Left renal cortex interstitium (tissue), 4 donors: ENCODE results near the gene COL13A1. TPM values are rescaled to one million over a fixed set of nuclear protein-coding genes. Genes with fewer than 3 reads are reported as not detected.

Experiments
- DNase-seq, 4 donors: peaks; one replicate each; pipeline ENCODE4 v3.0.0-alpha.2; 2013; ENCODE audit warnings: low read depth in 4 of 4, low spot score in 2 of 4, missing footprints in 1 of 4
- polyA plus RNA-seq, 4 donors: library from polyadenylated mRNA; unstranded; fragments of 120-200 nt; gene quantifications; one replicate each; pipeline ENCODE4 v1.2.1, GENCODE V29; 2013; ENCODE audit not compliant: insufficient read length in 4 of 4

Gene COL13A1
- polyA plus RNA-seq, 4 donors = 18.1 to 34.7 (median 25.6) TPM

GRCh38 chr10:69789164-69789576 is 12.5 kb upstream of the COL13A1 start:
- no peak for DNase-seq

- DNase-seq = no peak
These were observed 9.9 kb upstream of the COL13A1 start for GRCh38 chr10:69791812-69792211.

- no peak for DNase-seq
These were observed 9.4 kb upstream of the COL13A1 start for GRCh38 chr10:69792341-69792740.

- no peak for DNase-seq
These were observed 7.0 kb upstream of the COL13A1 start for GRCh38 chr10:69794673-69795072.

- DNase-seq = no peak
These were observed 6.3 kb upstream of the COL13A1 start for GRCh38 chr10:69795242-69795934.

GRCh38 chr10:69797959-69798358 is 3.7 kb upstream of the COL13A1 start:
- no peak for DNase-seq

GRCh38 chr10:69800109-69800508 is 1.6 kb upstream of the COL13A1 start:
- DNase-seq = peak in 2 of 4 donors; percentile 47 to 72

GRCh38 chr10:69800665-69801064 is 1.0 kb upstream of the COL13A1 start:
- DNase-seq = no peak

GRCh38 chr10:69801094-69801433 is 642 bp upstream of the COL13A1 start:
- DNase-seq = peak in 2 of 4 donors; percentile 32 to 50

- peak in 2 of 4 donors; percentile 30 to 49 for DNase-seq
These were observed 887 bp downstream of the COL13A1 start for GRCh38 chr10:69802424-69803161.

- DNase-seq = no peak
These were observed 2.1 kb downstream of the COL13A1 start for GRCh38 chr10:69803809-69804208.

GRCh38 chr10:69804775-69805174 is 3.1 kb downstream of the COL13A1 start:
- no peak for DNase-seq

- no peak for DNase-seq
These were observed 5.4 kb downstream of the COL13A1 start for GRCh38 chr10:69807122-69807521.

- DNase-seq = no peak
These were observed 6.0 kb downstream of the COL13A1 start for GRCh38 chr10:69807696-69808095.

- no peak for DNase-seq
These were observed 7.6 kb downstream of the COL13A1 start for GRCh38 chr10:69809318-69809717.

GRCh38 chr10:69810097-69810496 is 8.4 kb downstream of the COL13A1 start:
- DNase-seq = no peak

- DNase-seq = no peak
These were observed 9.1 kb downstream of the COL13A1 start for GRCh38 chr10:69810675-69811397.

GRCh38 chr10:69813632-69814031 is 11.9 kb downstream of the COL13A1 start:
- DNase-seq = no peak

- no peak for DNase-seq
These were observed 12.5 kb downstream of the COL13A1 start for GRCh38 chr10:69814251-69814650.

GRCh38 chr10:69815104-69815503 is 13.4 kb downstream of the COL13A1 start:
- DNase-seq = no peak

GRCh38 chr10:69816521-69816920 is 14.8 kb downstream of the COL13A1 start:
- DNase-seq = no peak
